Central memory CD8-positive, alpha-beta T cell (primary cell): Measurements from ENCODE around the gene KIRREL3.

Source experiments
- ATAC-seq: fragments of 150-1000 bp; cut with Tn5 transposase; replicated peaks from 2 replicates; pipeline ENCODE4 v1.10.0; 2022; ENCODE audit warnings: mild to moderate bottlenecking, moderate FRiP score, moderate number of reproducible peaks; ENCODE audit not compliant: poor library complexity, severe bottlenecking; ENCODE audit errors: extremely low read depth
- DNase-seq, 2 donors: peaks; one replicate each; pipeline ENCODE4 v3.0.0; 2021; ENCODE audit warnings: low spot score in 2 of 2
- H3K27ac Mint-ChIP-seq: one replicate; pipeline ENCODE4 v1.8.0; 2022; ENCODE audit warnings: low read depth, mild to moderate bottlenecking, moderate library complexity, mixed read lengths
- H3K27me3 Mint-ChIP-seq: one replicate; pipeline ENCODE4 v1.8.0; 2022; ENCODE audit warnings: mixed read lengths
- H3K36me3 Mint-ChIP-seq: one replicate; pipeline ENCODE4 v1.8.0; 2022; ENCODE audit warnings: mild to moderate bottlenecking, moderate library complexity, mixed read lengths; ENCODE audit not compliant: insufficient read depth
- H3K4me1 Mint-ChIP-seq: one replicate; pipeline ENCODE4 v1.8.0; 2022; ENCODE audit warnings: mixed read lengths
- H3K4me3 Mint-ChIP-seq: one replicate; pipeline ENCODE4 v1.8.0; 2022; ENCODE audit warnings: mild to moderate bottlenecking, moderate library complexity, mixed read lengths
- H3K9me3 Mint-ChIP-seq: one replicate; pipeline ENCODE4 v1.8.0; 2022; ENCODE audit warnings: mixed read lengths

The KIRREL3 gene

GRCh38 chr11:126740846-126741245 lies 259.7 kb downstream of the KIRREL3 start:
- H3K27me3 Mint-ChIP-seq = peaks cover 27% of the 10 kb centered on the region
- DNase-seq (no peak), ATAC-seq (no peak)
- H3K4me1 Mint-ChIP-seq = no peaks in the 10 kb centered on the region
- H3K36me3 Mint-ChIP-seq = no peaks in the 10 kb centered on the region
- no peaks in the 10 kb centered on the region for H3K9me3 Mint-ChIP-seq
- no peak overlapping the region for H3K27ac Mint-ChIP-seq
- H3K4me3 Mint-ChIP-seq = no peak overlapping the region

GRCh38 chr11:126739499-126740145 lies 260.9 kb downstream of the KIRREL3 start:
- Mint-ChIP-seq H3K4me3 (no peak overlapping the region), H3K27me3 (peaks cover 29% of the 10 kb centered on the region), H3K27ac (no peak overlapping the region), H3K36me3 (no peaks in the 10 kb centered on the region), H3K4me1 (no peaks in the 10 kb centered on the region), H3K9me3 (no peaks in the 10 kb centered on the region)
- DNase-seq = no peak
- ATAC-seq = no peak

- Mint-ChIP-seq H3K9me3 (no peaks in the 10 kb centered on the region), H3K4me3 (no peak overlapping the region), H3K4me1 (no peaks in the 10 kb centered on the region), H3K36me3 (no peaks in the 10 kb centered on the region), H3K27ac (no peak overlapping the region), H3K27me3 (peaks cover 22% of the 10 kb centered on the region)
- ATAC-seq (no peak), DNase-seq (no peak)
Observed at GRCh38 chr11:126738295-126739031, 262.1 kb downstream of the KIRREL3 start.

GRCh38 chr11:126736682-126737572 lies 263.6 kb downstream of the KIRREL3 start:
- Mint-ChIP-seq H3K4me3 (no peak overlapping the region), H3K9me3 (no peaks in the 10 kb centered on the region), H3K4me1 (peaks cover 5% of the 10 kb centered on the region), H3K36me3 (no peaks in the 10 kb centered on the region), H3K27ac (no peak overlapping the region), H3K27me3 (peaks cover 19% of the 10 kb centered on the region)
- ATAC-seq (no peak), DNase-seq (no peak)

- H3K4me1 Mint-ChIP-seq = peaks cover 5% of the 10 kb centered on the region
- no peak overlapping the region for H3K4me3 Mint-ChIP-seq
- DNase-seq (no peak), ATAC-seq (no peak)
- H3K27me3 Mint-ChIP-seq = peaks cover 27% of the 10 kb centered on the region
- H3K36me3 Mint-ChIP-seq = no peaks in the 10 kb centered on the region
- H3K9me3 Mint-ChIP-seq = no peaks in the 10 kb centered on the region
- H3K27ac Mint-ChIP-seq = no peak overlapping the region
Observed at GRCh38 chr11:126734752-126735151, 265.8 kb downstream of the KIRREL3 start.

- H3K4me3 Mint-ChIP-seq = no peak overlapping the region
Observed at GRCh38 chr11:126733685-126734084, 266.9 kb downstream of the KIRREL3 start.

GRCh38 chr11:126732981-126733380 lies 267.6 kb downstream of the KIRREL3 start:
- H3K27me3 Mint-ChIP-seq = peaks cover 28% of the 10 kb centered on the region
- H3K9me3 Mint-ChIP-seq = no peaks in the 10 kb centered on the region
- DNase-seq (no peak), ATAC-seq (no peak)
- peaks cover 5% of the 10 kb centered on the region for H3K4me1 Mint-ChIP-seq
- no peaks in the 10 kb centered on the region for H3K36me3 Mint-ChIP-seq
- no peak overlapping the region for H3K27ac Mint-ChIP-seq
- no peak overlapping the region for H3K4me3 Mint-ChIP-seq

More at GRCh38 chr11:126733685-126734084, 266.9 kb downstream of the KIRREL3 start:
- Mint-ChIP-seq H3K4me1 (peaks cover 5% of the 10 kb centered on the region), H3K9me3 (no peaks in the 10 kb centered on the region), H3K27ac (no peak overlapping the region), H3K36me3 (no peaks in the 10 kb centered on the region), H3K27me3 (peaks cover 28% of the 10 kb centered on the region)
- DNase-seq (no peak), ATAC-seq (no peak)

- no peaks in the 10 kb centered on the region for H3K36me3 Mint-ChIP-seq
Observed at GRCh38 chr11:126731576-126732142, 268.9 kb downstream of the KIRREL3 start.

GRCh38 chr11:126727381-126727780 lies 273.2 kb downstream of the KIRREL3 start:
- H3K4me1 Mint-ChIP-seq = peaks cover 2% of the 10 kb centered on the region
- no peak for ATAC-seq
- H3K27ac Mint-ChIP-seq = no peak overlapping the region
- DNase-seq = no peak
- H3K4me3 Mint-ChIP-seq = no peak overlapping the region
- H3K9me3 Mint-ChIP-seq = no peaks in the 10 kb centered on the region
- H3K36me3 Mint-ChIP-seq = no peaks in the 10 kb centered on the region
- H3K27me3 Mint-ChIP-seq = peaks cover 21% of the 10 kb centered on the region

More at GRCh38 chr11:126731576-126732142, 268.9 kb downstream of the KIRREL3 start:
- no peak for ATAC-seq
- H3K27ac Mint-ChIP-seq = no peak overlapping the region
- H3K9me3 Mint-ChIP-seq = no peaks in the 10 kb centered on the region
- peaks cover 5% of the 10 kb centered on the region for H3K4me1 Mint-ChIP-seq
- no peak overlapping the region for H3K4me3 Mint-ChIP-seq
- DNase-seq = no peak
- peaks cover 28% of the 10 kb centered on the region for H3K27me3 Mint-ChIP-seq

- no peak for ATAC-seq
- H3K4me3 Mint-ChIP-seq = no peak overlapping the region
- no peaks in the 10 kb centered on the region for H3K9me3 Mint-ChIP-seq
- no peaks in the 10 kb centered on the region for H3K4me1 Mint-ChIP-seq
- H3K27me3 Mint-ChIP-seq = peaks cover 14% of the 10 kb centered on the region
- H3K27ac Mint-ChIP-seq = no peak overlapping the region
- no peaks in the 10 kb centered on the region for H3K36me3 Mint-ChIP-seq
- DNase-seq = no peak
Observed at GRCh38 chr11:126725521-126725920, 275.0 kb downstream of the KIRREL3 start.

GRCh38 chr11:126725043-126725442 lies 275.5 kb downstream of the KIRREL3 start:
- Mint-ChIP-seq H3K27me3 (peaks cover 14% of the 10 kb centered on the region), H3K4me1 (no peaks in the 10 kb centered on the region), H3K9me3 (no peaks in the 10 kb centered on the region), H3K36me3 (no peaks in the 10 kb centered on the region), H3K27ac (no peak overlapping the region), H3K4me3 (no peak overlapping the region)
- ATAC-seq (no peak), DNase-seq (no peak)

GRCh38 chr11:126723665-126724045 lies 276.9 kb downstream of the KIRREL3 start:
- Mint-ChIP-seq H3K27me3 (peaks cover 24% of the 10 kb centered on the region), H3K9me3 (peaks cover 5% of the 10 kb centered on the region), H3K36me3 (no peaks in the 10 kb centered on the region), H3K27ac (no peak overlapping the region), H3K4me1 (no peaks in the 10 kb centered on the region), H3K4me3 (no peak overlapping the region)
- DNase-seq = no peak
- ATAC-seq = no peak
